ENCODE data around the gene MOB1B. TPM values are rescaled to one million over a fixed set of nuclear protein-coding genes. Genes with fewer than 3 reads are reported as not detected.
"Not testable (repeated sequence)": the region's sequence is repeated elsewhere in the genome, so short reads cannot be mapped to it uniquely, and the experiment has no call there.

The MOB1B gene
- total RNA-seq, 1 donor from 2014 or later: 34.2 TPM

GRCh38 chr4:71026086-71026485 is 123.9 kb downstream of the MOB1B start:
- intact Hi-C loops (cut with DNase I): no loop called here
- H3K27ac ChIP-seq: no peak overlapping the region
- H3K4me1 ChIP-seq: peaks cover 4% of the 10 kb centered on the region
- DNase-seq (no peak), ATAC-seq (peak; percentile 39)
- H3K36me3 ChIP-seq: peaks cover 22% of the 10 kb centered on the region
- H3K9me3 ChIP-seq: no peaks in the 10 kb centered on the region
- no peaks in the 10 kb centered on the region for H3K27me3 ChIP-seq
- TF ChIP-seq, protein P1, sequence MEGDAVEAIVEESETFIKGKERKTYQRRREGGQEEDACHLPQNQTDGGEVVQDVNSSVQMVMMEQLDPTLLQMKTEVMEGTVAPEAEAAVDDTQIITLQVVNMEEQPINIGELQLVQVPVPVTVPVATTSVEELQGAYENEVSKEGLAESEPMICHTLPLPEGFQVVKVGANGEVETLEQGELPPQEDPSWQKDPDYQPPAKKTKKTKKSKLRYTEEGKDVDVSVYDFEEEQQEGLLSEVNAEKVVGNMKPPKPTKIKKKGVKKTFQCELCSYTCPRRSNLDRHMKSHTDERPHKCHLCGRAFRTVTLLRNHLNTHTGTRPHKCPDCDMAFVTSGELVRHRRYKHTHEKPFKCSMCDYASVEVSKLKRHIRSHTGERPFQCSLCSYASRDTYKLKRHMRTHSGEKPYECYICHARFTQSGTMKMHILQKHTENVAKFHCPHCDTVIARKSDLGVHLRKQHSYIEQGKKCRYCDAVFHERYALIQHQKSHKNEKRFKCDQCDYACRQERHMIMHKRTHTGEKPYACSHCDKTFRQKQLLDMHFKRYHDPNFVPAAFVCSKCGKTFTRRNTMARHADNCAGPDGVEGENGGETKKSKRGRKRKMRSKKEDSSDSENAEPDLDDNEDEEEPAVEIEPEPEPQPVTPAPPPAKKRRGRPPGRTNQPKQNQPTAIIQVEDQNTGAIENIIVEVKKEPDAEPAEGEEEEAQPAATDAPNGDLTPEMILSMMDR (IDR thresholded peaks at IDR 0.05): no peak
- no peak overlapping the region for H3K4me3 ChIP-seq

GRCh38 chr4:71027611-71028010 is 125.4 kb downstream of the MOB1B start:
- H3K27ac ChIP-seq: no peak overlapping the region
- TF ChIP-seq, protein P1 (IDR thresholded peaks at IDR 0.05): no peak
- H3K4me1 ChIP-seq: peaks cover 4% of the 10 kb centered on the region
- DNase-seq (no peak), ATAC-seq (no peak)
- no peak overlapping the region for H3K4me3 ChIP-seq
- H3K36me3 ChIP-seq: peaks cover 22% of the 10 kb centered on the region
- no peaks in the 10 kb centered on the region for H3K27me3 ChIP-seq
- intact Hi-C loops (cut with DNase I): no loop called here
- H3K9me3 ChIP-seq: no peaks in the 10 kb centered on the region

DNA sequence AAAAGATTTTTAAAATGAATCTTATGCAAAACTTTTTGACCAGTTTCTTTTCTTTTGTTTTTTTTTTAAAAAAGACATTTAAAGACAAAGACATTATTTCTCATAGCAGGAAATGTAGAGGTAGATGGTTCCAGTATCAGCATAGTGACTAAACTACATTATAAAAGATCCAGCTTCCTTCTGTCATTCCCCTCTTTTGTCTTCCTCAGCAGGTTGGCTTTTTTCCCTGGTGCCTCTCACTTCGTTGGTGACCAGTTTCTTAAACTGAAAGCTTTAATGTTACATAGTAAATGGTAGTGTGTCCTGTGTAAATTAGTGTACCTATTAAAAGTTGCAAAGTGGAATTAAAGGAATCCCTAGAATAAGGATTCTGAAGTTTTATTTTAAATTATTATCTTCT is 127.3 kb downstream of the MOB1B start:
- Histone ChIP-seq H3K4me1 (peaks cover 4% of the 10 kb centered on the region), H3K36me3 (peaks cover 31% of the 10 kb centered on the region)
- TF ChIP-seq, protein P1 (IDR thresholded peaks at IDR 0.05): no peak

GRCh38 chr4:71032106-71032505 is 129.9 kb downstream of the MOB1B start:
- H3K4me3 ChIP-seq; intact Hi-C loops (cut with DNase I); H3K9me3 ChIP-seq; H3K27ac ChIP-seq; ATAC-seq; H3K27me3 ChIP-seq; DNase-seq; H3K4me1 ChIP-seq: not testable (repeated sequence)
- peaks cover 32% of the 10 kb centered on the region for H3K36me3 ChIP-seq

More for the DNA sequence above, 127.3 kb downstream of the MOB1B start:
- intact Hi-C loops (cut with DNase I): no loop called here
- H3K4me3 ChIP-seq: no peak overlapping the region
- H3K27ac ChIP-seq: no peak overlapping the region
- ATAC-seq (no peak), DNase-seq (no peak)
- no peaks in the 10 kb centered on the region for H3K27me3 ChIP-seq
- no peaks in the 10 kb centered on the region for H3K9me3 ChIP-seq

Other genes with a start within 250 kb of the MOB1B start
- 99.1 TPM for gene JCHAIN, start 235.9 kb upstream of the MOB1B start, total RNA-seq
- gene UTP3, start 213.8 kb upstream of the MOB1B start, total RNA-seq: 27.2 TPM
- 98.2 TPM for gene RUFY3, start 180.4 kb upstream of the MOB1B start, total RNA-seq
- gene GRSF1, start 62.5 kb upstream of the MOB1B start, total RNA-seq: 55.1 TPM
- 16.6 TPM for gene DCK, start 91.3 kb downstream of the MOB1B start, total RNA-seq